Activated gamma-delta T cell (primary cell): ENCODE measurements around the gene ZNF484.
"Not testable (repeated sequence)": the region's sequence is repeated elsewhere in the genome, so short reads cannot be mapped to it uniquely, and the experiment has no call there.

ENCODE experiments used
- DNase-seq: peaks from one replicate; lab custom pipeline; 2025; lab: John Stamatoyannopoulos, UW
- total RNA-seq, 2 donors: gene quantifications; one replicate each; lab custom pipeline; 2026; lab: John Stamatoyannopoulos, UW

The ZNF484 gene
- 54.4 to 54.9 reads per million in 2 donors for total RNA-seq

DNA sequence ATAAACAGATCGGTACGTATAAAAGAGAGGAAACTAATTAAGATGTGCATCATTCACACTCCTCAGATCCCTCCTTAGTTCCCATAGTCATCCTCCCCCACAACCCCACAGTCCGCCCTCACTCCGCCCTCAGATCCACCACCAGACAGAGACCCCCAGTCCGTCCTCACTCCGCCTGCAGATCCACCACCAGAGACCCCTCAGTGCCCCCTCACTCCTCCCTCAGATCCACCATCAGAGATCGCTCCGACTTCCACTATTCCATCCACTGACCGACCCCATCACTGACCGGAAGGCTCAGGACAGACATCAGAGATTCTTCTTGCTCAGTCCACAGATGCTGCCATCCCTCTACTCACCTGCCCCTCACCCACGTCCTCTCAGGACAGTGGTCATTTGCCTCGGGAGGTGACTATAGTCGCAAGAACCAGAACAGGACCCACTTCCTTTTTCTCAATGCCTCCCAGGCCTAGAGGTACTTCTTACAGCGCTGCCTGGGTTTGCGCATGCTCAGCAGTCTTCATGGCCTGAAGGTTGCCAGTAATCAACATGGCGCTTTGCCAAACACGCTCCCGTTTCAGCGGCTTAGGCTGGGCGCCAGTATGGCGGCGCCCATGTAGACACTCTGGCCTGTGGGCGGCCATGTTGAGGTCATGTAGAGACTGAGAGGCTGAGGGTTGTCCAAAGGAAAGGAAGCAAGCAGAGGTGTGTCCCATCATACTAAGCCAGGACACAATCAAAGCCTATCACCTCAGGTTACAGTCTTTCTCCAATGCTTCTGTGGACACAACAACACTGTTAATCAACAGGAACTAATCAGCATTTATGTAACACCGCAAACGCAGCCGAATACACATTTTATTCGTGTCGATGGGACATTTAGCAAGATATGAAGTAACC, at the start of gene ZNF484:
TSS of gene ZNF484 (minus strand) at position 508 of the 900 bp plus-strand sequence. CDS start 3,009 bp downstream, outside the sequence.
- peak; percentile 63 for DNase-seq

DNA sequence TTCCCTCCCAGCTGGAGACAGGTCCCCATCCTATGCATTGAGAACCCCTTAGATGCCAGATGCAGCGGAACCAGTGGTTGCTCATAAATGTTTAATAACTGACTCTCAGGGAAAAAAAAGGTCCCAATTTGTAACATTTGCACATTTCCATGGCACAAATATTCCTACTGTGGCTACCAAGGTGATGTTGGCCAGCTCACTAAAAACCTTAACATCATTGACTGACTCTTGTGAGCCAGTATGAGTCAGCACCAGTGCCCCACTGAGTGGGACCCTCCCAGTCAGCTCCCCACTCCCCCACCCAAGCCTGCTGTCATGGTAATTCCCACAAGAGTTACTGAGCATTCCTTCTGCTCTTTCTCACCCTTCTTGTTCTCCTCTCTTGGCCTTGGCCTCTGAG, 42.6 kb upstream of the ZNF484 start:
- no peak for DNase-seq

DNA sequence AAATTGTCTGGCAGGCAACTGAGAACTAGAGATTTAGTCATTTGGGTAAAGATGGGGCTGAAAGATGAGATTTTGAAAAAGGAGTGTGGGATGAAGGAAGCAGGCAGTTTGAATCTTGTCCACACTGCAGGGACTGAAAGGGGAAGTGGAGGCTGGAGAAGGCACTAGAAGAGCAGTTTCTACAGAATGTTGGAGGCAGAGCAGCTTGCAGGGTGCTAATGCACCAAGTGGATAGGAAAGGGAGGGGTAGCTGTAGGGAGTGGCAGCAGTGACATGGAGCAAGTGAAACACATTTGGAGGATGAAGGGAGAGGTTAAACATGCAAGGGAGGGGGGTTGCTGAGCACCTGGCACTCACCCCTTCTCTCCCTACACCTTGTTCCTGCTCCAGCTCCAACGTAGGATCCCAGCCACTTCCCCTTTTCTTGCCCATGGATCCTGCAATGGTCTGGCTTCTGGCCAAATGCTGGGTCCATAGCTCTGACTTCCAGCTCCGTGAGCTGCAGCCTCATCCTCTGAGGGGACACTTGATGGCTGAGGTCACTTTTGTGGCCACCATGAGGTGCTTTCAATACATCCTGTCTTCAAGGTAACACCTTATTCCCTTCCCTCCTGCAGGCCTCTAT, 39.5 kb upstream of the ZNF484 start:
- DNase-seq, result no peak

GRCh38 chr9:92911511-92912475, 34.0 kb upstream of the ZNF484 start:
- no peak for DNase-seq

- not testable (repeated sequence) for DNase-seq
Measured at GRCh38 chr9:92905137-92905536, 27.3 kb upstream of the ZNF484 start.

- DNase-seq, result no peak
Measured at GRCh38 chr9:92897323-92897722, 19.5 kb upstream of the ZNF484 start.

- DNase-seq, result no peak
Measured at GRCh38 chr9:92895812-92896436, 18.1 kb upstream of the ZNF484 start.

GRCh38 chr9:92894711-92895362, 17.0 kb upstream of the ZNF484 start:
- no peak for DNase-seq

DNA sequence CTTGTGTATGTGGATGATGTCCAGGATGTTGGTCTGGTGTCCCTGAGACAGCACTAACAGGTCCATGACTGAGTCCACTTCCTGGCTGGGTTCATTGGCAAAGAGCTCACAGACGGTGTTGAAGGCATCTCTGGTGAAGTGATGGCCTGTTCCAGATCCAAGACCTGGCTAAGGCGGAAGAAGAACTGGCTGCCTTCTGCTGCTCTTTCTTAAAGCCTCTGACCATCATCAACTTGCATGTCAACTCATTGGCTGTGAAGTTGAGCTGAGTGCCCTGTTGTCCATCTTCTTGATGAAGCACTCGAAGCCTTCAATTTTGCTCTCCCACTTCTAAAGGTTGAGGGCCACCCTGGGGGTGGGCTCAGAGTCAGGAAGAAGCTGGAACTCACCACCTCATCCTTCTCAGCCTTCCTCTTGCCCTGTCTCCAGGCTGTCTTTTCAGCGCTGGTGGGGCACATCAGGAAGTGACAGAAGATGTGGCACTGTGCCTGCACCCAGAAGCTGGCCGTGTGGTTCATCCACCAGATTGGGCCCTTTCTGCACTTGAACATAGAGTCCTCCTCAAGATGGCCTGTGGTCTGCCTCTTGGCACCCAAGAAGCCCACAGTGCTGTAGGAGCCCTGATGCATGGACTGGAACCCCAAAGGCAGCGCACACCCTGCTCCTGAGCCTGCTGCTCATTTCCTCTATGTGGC, 16.2 kb upstream of the ZNF484 start:
- not testable (repeated sequence) for DNase-seq

GRCh38 chr9:92892276-92892675, 14.4 kb upstream of the ZNF484 start:
- DNase-seq, result not testable (repeated sequence)

DNA sequence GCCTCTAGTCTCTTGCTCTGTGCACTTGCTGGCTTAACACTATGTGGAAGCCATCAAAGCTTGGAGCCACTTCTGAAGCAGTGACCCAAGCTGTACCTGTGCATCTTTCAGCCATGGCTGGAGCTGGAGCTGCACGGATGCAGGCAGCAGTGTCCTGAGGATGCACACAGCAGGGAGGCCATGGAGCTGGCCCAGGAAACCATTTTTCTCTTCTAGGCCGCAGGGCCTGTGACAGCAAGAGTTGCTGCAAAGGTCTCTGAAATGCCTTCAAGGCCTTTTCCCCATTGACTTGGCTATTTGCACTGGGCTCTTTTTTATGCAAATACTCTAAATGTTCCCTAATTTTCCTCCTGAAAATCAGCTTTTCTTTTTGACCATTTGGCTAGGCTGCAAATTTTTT, 12.9 kb upstream of the ZNF484 start:
- no peak for DNase-seq

DNA sequence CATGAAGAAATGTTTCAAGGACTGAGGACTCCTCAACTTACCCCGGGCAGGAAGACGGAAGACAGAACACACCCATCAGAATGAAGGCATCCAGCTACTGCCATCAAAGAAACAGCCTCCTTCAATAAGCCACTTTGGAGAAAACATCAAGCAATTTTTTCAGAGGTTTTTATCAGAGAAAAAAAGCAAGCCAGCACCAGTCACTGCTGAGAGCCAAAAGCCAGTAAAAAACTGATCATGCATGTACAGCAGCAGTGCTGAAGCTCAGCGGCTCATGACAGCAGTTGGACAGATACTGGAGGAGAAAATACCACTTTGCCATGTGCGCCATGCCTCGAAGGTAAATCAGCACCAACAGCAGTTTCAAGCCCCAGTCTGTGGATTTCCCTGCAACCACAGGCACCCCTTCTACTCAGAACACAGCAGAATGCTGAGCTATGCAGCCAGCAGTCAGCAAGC, 10.1 kb upstream of the ZNF484 start:
- DNase-seq, result no peak

GRCh38 chr9:92886846-92887610, 9.2 kb upstream of the ZNF484 start:
- not testable (repeated sequence) for DNase-seq

GRCh38 chr9:92883666-92884405, 6.0 kb upstream of the ZNF484 start:
- DNase-seq, result not testable (repeated sequence)

DNA sequence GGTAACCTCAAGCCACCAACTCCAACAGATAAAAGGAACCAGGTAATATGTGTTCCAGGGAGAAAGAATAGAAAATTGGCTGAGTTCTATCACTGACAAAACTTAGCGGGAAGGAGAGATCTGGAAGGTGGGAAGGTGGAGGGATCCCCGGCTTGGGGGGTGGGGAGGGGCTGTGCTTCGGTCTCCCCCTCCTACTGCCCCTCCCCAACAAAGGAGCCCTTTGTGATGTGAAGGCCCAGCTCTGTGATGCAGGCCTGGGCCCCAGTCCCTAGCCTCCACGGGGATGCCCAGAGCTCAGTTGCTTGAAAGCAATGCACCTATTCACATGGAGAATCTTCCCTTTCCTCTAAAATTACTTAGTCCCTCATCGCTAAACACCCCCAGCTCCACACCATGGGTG, 4.4 kb upstream of the ZNF484 start:
- DNase-seq, result no peak

DNA sequence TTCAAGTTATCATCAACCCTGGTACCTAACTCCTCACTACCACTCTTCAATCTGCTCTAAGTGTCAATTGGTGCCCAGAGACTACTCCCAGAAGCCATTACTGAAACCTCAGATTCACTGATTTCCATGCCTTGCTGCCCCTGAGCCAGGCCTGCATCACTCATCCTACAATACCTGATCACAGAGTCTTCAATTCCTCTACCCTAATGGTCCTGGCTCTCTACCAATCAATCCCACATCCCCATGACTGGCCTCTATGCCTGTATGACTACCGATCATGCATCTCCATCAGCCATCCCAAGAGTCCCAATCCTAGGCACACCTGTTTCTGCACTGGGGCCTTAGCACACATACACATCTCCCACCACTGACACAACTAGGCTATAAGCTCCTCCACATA, 2.5 kb downstream of the ZNF484 start:
- DNase-seq, result no peak

GRCh38 chr9:92870289-92870688, 7.5 kb downstream of the ZNF484 start:
- no peak for DNase-seq

DNA sequence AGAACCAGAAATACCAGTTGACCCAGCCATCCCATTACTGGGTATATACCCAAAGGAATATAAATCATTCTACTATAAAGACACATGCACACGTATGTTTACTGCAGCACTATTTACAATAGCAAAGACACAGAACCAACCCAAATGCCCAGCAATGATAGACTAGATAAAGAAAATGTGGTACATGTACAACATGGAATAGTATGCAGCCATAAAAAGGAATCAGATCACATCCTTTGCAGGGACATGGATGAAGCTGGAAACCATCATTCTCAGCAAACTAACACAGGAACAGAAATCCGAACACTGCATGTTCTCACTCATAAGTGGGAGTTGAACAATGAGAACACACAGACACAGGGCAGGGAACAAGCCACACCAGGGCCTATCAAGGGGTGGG, 11.2 kb downstream of the ZNF484 start:
- DNase-seq, result not testable (repeated sequence)

DNA sequence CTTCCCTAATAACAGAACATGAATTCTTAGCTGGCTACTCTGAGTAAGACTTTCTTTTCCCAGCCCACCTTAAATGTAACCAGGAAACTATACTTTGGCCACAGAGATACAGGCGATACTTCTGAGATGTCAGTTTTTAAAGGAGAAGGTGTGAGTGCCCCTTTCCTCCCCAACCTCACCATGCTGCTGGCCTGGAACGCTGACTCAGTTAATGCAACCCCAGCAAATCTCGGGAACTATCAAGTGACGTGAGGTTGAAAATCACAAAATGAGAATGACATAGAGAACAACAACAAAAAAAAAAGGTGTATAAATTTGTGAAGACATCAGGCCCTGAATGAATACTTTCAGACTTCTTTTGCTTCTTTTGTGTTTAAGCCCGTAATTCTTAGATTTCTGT, 13.7 kb downstream of the ZNF484 start:
- DNase-seq, result no peak
